Activated naive CD8-positive, alpha-beta T cell (primary cell): Measurements from ENCODE around the gene ATP6AP1.

Source experiments
- H3K27ac Mint-ChIP-seq: one replicate; pipeline ENCODE4 v1.8.0; 2021; ENCODE audit warnings: mixed read lengths
- H3K27me3 Mint-ChIP-seq: one replicate; pipeline ENCODE4 v1.8.0; 2021; ENCODE audit warnings: mixed read lengths
- H3K36me3 Mint-ChIP-seq: one replicate; pipeline ENCODE4 v1.8.0; 2021; ENCODE audit warnings: mixed read lengths
- H3K4me1 Mint-ChIP-seq: one replicate; pipeline ENCODE4 v1.8.0; 2021; ENCODE audit warnings: low read depth, mixed read lengths
- H3K4me3 Mint-ChIP-seq: one replicate; pipeline ENCODE4 v1.8.0; 2021; ENCODE audit warnings: mild to moderate bottlenecking, mixed read lengths
- H3K9me3 Mint-ChIP-seq: one replicate; pipeline ENCODE4 v1.8.0; 2021; ENCODE audit warnings: low read depth, mixed read lengths

The ATP6AP1 gene

GRCh38 chrX:154434394-154435168 lies 6.1 kb downstream of the ATP6AP1 start:
- H3K4me3 Mint-ChIP-seq, result no peak overlapping the region
- H3K27ac Mint-ChIP-seq, result no peak overlapping the region
- H3K9me3 Mint-ChIP-seq, result no peaks in the 10 kb centered on the region
- H3K27me3 Mint-ChIP-seq, result no peaks in the 10 kb centered on the region
- peaks cover 24% of the 10 kb centered on the region for H3K4me1 Mint-ChIP-seq
- H3K36me3 Mint-ChIP-seq, result no peaks in the 10 kb centered on the region

DNA sequence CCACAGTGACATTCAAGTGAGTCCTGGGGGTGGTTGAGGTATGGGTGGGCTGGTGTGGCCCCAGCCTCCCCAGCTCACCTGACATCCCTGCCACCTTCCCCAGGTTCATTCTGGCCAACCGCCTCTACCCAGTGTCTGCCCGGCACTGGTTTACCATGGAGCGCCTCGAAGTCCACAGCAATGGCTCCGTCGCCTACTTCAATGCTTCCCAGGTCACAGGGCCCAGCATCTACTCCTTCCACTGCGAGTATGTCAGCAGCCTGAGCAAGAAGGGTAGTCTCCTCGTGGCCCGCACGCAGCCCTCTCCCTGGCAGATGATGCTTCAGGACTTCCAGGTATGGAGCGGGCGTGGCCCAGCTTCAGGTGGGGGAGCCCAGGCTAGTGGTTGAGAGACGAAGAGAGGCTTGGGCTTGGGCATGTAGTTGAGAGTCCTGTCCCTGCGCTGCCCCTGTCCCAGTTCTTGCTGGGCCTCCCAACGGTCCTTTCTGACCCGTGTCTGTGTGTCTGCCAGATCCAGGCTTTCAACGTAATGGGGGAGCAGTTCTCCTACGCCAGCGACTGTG lies 6.8 kb downstream of the ATP6AP1 start:
- H3K4me3 Mint-ChIP-seq, result no peak overlapping the region

DNA sequence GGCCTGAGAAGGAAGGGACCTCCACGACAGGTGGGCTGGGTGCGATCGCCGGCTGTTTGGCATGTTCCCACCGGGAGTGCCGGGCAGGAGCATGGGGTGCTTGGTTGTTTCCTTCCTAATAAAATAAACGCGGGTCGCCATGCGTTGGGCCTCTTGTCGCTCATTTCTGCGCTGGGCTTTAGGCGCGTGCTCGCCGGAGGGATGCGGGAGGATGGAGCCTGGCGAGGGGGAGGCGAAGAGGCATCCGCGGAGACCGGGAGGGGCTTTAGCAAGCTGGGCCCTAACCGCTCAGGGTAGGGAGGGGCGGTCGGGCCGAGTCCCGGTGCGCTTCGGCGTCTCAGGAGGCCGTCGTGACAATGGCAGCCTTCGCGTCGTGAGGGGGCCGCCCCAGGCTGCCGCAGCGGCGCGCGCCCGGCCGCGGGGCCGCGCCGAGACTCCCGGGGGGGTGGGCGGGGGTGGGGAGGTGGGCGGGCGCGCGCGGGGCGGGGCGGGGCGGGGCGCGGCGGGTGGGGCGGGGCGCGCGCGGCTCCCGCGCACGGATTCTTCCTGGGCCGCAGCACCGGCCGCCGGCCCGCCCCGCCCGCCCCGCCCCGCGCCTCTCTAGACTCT lies 8.0 kb downstream of the ATP6AP1 start:
- Mint-ChIP-seq H3K4me1 (peaks cover 21% of the 10 kb centered on the region), H3K27ac (peak overlapping the region; percentile 91), H3K27me3 (no peaks in the 10 kb centered on the region), H3K36me3 (no peaks in the 10 kb centered on the region), H3K4me3 (peak overlapping the region; percentile 86), H3K9me3 (no peaks in the 10 kb centered on the region)

More for the DNA sequence above, 6.8 kb downstream of the ATP6AP1 start:
- no peaks in the 10 kb centered on the region for H3K36me3 Mint-ChIP-seq
- H3K4me1 Mint-ChIP-seq, result peaks cover 21% of the 10 kb centered on the region
- no peaks in the 10 kb centered on the region for H3K27me3 Mint-ChIP-seq
- no peak overlapping the region for H3K27ac Mint-ChIP-seq
- H3K9me3 Mint-ChIP-seq, result no peaks in the 10 kb centered on the region

GRCh38 chrX:154436983-154437752 lies 8.7 kb downstream of the ATP6AP1 start, which contains the start of gene GDI1:
Gene GDI1, plus strand, starts transcription at chrX:154437154. Its CDS starts 101 bp downstream, at chrX:154437255.
- Mint-ChIP-seq H3K27ac (peak within 1 kb of the TSS; percentile 91), H3K4me1 (peaks cover 26% of the 10 kb centered on the region), H3K36me3 (no peaks in the 10 kb centered on the region), H3K4me3 (peak within 1 kb of the TSS; percentile 86), H3K27me3 (no peaks in the 10 kb centered on the region), H3K9me3 (no peaks in the 10 kb centered on the region)

GRCh38 chrX:154437971-154438893 lies 9.8 kb downstream of the ATP6AP1 start:
- H3K9me3 Mint-ChIP-seq, result no peaks in the 10 kb centered on the region
- peak overlapping the region; percentile 75 for H3K27ac Mint-ChIP-seq
- H3K4me3 Mint-ChIP-seq, result peak overlapping the region; percentile 85
- H3K4me1 Mint-ChIP-seq, result peaks cover 26% of the 10 kb centered on the region
- H3K36me3 Mint-ChIP-seq, result no peaks in the 10 kb centered on the region
- no peaks in the 10 kb centered on the region for H3K27me3 Mint-ChIP-seq

GRCh38 chrX:154439841-154440240 lies 11.4 kb downstream of the ATP6AP1 start:
- H3K4me1 Mint-ChIP-seq, result peaks cover 29% of the 10 kb centered on the region
- H3K4me3 Mint-ChIP-seq, result no peak overlapping the region
- H3K27me3 Mint-ChIP-seq, result no peaks in the 10 kb centered on the region
- no peak overlapping the region for H3K27ac Mint-ChIP-seq
- H3K36me3 Mint-ChIP-seq, result no peaks in the 10 kb centered on the region
- no peaks in the 10 kb centered on the region for H3K9me3 Mint-ChIP-seq

DNA sequence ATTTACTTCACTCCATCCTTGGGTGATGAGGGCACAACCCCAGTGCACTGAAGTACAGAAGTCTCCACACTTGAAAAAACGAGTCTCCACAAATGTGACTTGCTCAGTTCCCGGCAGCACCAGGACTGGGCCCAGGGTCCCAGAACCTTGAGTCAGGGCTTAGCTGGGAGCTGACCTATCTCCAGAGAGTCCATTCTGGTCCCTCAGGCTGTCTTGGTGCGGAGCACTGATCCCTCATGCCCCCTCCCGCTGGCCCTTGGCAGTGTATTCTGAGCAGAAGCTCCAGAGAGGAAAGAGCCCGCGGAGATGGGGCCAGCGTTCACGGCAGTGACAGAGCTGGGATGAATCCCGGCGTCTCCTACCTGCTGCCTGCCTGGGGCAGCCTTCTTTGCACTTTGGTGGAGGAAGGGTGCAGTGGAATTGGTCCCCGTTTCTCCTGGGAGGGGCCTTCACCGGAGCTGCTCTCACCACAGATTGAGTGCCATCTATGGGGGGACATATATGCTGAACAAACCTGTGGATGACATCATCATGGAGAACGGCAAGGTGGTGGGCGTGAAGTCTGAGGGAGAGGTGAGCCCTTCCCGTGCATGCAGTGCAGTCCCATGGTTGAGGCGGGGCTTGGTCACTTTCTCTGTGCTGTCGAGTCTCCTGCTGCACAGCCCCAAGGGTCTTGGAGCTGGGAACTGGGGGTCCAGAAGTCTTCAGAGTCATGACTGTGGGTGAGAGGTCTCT lies 12.3 kb downstream of the ATP6AP1 start:
- no peaks in the 10 kb centered on the region for H3K9me3 Mint-ChIP-seq
- no peaks in the 10 kb centered on the region for H3K27me3 Mint-ChIP-seq
- H3K36me3 Mint-ChIP-seq, result no peaks in the 10 kb centered on the region
- no peak overlapping the region for H3K4me3 Mint-ChIP-seq
- no peak overlapping the region for H3K27ac Mint-ChIP-seq
- peaks cover 29% of the 10 kb centered on the region for H3K4me1 Mint-ChIP-seq

DNA sequence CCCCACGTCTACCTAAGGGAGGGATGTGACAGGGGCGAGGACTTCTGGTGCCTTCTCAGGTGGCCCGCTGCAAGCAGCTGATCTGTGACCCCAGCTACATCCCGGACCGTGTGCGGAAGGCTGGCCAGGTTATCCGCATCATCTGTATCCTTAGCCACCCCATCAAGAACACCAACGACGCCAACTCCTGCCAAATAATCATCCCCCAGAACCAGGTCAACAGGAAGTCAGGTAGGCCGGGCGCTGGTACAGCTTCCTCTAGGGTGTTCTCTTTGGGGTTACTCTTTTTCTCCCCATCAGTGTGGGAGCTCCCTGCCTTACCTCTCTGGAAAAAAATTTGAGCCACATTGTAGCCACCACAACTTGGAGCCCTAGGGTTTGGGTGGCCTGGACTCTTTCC lies 13.1 kb downstream of the ATP6AP1 start:
- Mint-ChIP-seq H3K4me3 (no peak overlapping the region), H3K36me3 (no peaks in the 10 kb centered on the region), H3K27ac (no peak overlapping the region), H3K9me3 (no peaks in the 10 kb centered on the region), H3K27me3 (no peaks in the 10 kb centered on the region), H3K4me1 (peaks cover 24% of the 10 kb centered on the region)

DNA sequence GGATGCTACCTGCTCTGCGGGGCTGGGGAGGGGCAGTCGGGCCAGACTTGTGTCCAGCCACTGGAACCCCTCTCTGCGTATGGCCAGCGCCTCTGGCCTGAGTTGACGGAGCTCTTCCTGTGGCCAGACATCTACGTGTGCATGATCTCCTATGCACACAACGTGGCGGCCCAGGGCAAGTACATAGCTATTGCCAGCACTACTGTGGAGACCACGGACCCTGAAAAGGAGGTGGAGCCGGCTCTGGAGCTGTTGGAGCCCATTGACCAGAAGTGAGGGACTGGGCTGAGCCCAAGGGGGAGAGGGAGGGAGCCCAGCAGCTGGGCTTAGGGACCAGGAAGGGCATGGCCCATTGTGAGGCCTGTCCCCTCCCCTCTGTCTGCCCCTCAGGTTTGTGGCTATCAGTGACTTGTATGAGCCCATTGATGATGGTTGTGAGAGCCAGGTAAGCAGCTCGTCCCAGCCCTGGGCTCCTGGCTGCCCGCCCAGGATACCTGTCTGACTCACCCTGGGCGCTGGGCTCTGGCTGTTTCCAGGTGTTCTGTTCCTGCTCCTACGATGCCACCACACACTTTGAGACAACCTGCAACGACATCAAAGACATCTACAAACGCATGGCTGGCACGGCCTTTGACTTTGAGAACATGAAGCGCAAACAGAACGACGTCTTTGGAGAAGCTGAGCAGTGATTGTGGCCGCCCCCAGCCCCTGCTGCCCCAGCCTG lies 13.7 kb downstream of the ATP6AP1 start:
- H3K27me3 Mint-ChIP-seq, result no peaks in the 10 kb centered on the region
- no peak overlapping the region for H3K27ac Mint-ChIP-seq
- no peak overlapping the region for H3K4me3 Mint-ChIP-seq
- H3K4me1 Mint-ChIP-seq, result peaks cover 24% of the 10 kb centered on the region
- H3K9me3 Mint-ChIP-seq, result no peaks in the 10 kb centered on the region
- no peaks in the 10 kb centered on the region for H3K36me3 Mint-ChIP-seq

GRCh38 chrX:154443479-154443910 lies 15.0 kb downstream of the ATP6AP1 start:
- peaks cover 20% of the 10 kb centered on the region for H3K4me1 Mint-ChIP-seq
- H3K27me3 Mint-ChIP-seq, result no peaks in the 10 kb centered on the region
- no peaks in the 10 kb centered on the region for H3K36me3 Mint-ChIP-seq
- H3K9me3 Mint-ChIP-seq, result no peaks in the 10 kb centered on the region
- peak overlapping the region; percentile 64 for H3K27ac Mint-ChIP-seq
- H3K4me3 Mint-ChIP-seq, result peak overlapping the region; percentile 84

DNA sequence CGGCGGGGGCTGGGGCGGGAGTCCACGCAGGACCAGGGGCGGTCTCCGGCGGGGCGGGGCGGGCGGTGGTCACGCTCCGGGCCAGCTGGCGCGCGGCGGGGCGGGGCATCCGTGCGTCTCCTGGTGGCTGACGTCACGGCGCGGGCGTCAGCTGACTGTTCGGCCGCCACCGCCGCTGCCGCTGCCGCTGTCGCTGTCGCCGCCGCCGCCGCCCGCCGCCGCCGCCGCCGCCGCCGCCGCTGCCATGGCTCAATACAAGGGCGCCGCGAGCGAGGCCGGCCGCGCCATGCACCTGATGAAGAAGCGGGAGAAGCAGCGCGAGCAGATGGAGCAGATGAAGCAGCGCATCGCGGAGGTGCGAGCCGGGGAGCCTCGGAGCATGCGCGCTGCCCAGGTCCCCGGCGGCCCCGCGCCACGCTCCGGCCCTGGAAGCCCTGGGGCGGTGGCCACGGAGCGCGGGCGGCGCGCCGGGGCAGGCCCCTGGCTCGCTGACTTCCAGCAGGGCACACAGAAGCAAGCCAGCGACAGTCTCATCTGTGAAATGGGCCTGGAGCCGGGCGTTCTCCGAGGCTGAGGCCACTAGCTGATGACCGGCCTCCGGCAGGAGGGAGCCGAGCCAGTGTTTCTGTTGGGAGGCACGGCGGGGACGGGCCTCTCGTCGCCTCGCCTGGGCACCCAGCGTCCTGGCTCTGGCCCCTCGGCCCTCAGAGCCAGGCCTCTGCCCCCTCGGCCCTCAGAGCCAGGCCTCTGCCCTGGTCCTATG lies 15.7 kb downstream of the ATP6AP1 start, which contains the start of gene FAM50A:
Gene FAM50A, plus strand, starts transcription at position 150 of the 763 bp plus-strand sequence. Its CDS starts 95 bp downstream, at position 245.
- H3K27ac Mint-ChIP-seq, result peak within 1 kb of the TSS; percentile 64
- H3K36me3 Mint-ChIP-seq, result no peaks in the 10 kb centered on the region
- H3K9me3 Mint-ChIP-seq, result no peaks in the 10 kb centered on the region
- peak within 1 kb of the TSS; percentile 84 for H3K4me3 Mint-ChIP-seq
- no peaks in the 10 kb centered on the region for H3K27me3 Mint-ChIP-seq
- peaks cover 17% of the 10 kb centered on the region for H3K4me1 Mint-ChIP-seq

DNA sequence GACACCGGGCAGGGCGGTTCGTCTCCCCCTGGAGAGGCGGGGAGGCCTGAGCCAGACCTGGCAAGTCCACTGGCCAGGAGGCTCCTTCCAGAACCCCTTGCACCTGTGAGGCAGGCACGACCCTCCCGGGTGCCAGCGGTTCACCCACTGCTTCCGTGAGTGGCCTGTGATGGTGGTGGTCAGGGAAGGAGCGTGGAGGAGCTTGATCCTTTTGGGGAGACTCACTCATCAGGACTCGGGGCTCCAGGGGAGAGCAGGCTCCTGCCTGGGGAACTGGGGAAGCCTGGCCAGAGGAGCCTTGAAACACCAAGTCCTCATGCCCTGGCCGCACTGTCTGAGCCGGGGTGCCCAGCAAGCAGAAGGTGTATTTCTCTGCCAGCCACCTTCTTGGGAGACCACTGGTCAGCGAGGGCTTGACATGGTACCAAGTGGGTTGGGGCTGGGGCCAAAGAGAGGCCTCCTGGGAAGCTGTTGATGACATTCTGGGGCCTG lies 16.3 kb downstream of the ATP6AP1 start:
- Mint-ChIP-seq H3K36me3 (no peaks in the 10 kb centered on the region), H3K9me3 (no peaks in the 10 kb centered on the region), H3K4me3 (no peak overlapping the region), H3K27ac (no peak overlapping the region), H3K4me1 (peaks cover 17% of the 10 kb centered on the region), H3K27me3 (no peaks in the 10 kb centered on the region)
